Adrenal gland (tissue), 5 donors: Measurements from ENCODE around the gene IL36A.

ENCODE experiments used
- POLR2A ChIP-seq, 2 donors: fragments of 450-650 bp; IDR thresholded peaks; one replicate each; pipeline ENCODE4 v1.6.1; 2017; ENCODE audit warnings: antibody characterized with exemption in 2 of 2, mild to moderate bottlenecking in 2 of 2, moderate library complexity in 1 of 2
- TF ChIP-seq, protein P1 (sequence below), 6 experiments: fragments of 450-650 bp in 4 of 6; fragments of 200-600 bp in 2 of 6; sonication (generic) in 1 of 6; IDR thresholded peaks; 1 replicate in 5 of 6; 2 replicates in 1 of 6; pipeline versions ENCODE4 v1.5.1 to v1.8.0; 2016 to 2021; ENCODE audit warnings: antibody characterized with exemption in 6 of 6, mild to moderate bottlenecking in 2 of 6, moderate library complexity in 1 of 6
- donor health status: DM: no; HTN: no; CAD: no.

DNA sequence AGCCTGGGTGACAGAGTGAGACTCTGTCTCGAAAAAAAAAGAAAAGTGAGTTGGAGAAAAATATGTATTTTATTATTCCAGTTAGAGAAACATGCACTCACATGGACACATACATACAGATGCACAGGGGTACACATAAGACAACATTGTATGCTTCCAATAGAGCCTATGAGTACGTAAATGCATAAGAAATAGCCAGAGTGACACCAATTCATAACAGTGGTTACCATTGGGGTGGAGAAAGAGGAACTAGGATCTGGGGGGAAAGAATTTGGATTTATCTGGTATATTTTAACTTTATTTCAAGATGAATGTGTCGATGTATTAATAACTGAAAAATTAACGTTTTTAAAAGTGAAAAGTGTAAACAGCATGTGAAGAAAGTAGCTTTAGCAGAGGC is 16.1 kb downstream of the IL36A start:
- TF ChIP-seq, protein P1, sequence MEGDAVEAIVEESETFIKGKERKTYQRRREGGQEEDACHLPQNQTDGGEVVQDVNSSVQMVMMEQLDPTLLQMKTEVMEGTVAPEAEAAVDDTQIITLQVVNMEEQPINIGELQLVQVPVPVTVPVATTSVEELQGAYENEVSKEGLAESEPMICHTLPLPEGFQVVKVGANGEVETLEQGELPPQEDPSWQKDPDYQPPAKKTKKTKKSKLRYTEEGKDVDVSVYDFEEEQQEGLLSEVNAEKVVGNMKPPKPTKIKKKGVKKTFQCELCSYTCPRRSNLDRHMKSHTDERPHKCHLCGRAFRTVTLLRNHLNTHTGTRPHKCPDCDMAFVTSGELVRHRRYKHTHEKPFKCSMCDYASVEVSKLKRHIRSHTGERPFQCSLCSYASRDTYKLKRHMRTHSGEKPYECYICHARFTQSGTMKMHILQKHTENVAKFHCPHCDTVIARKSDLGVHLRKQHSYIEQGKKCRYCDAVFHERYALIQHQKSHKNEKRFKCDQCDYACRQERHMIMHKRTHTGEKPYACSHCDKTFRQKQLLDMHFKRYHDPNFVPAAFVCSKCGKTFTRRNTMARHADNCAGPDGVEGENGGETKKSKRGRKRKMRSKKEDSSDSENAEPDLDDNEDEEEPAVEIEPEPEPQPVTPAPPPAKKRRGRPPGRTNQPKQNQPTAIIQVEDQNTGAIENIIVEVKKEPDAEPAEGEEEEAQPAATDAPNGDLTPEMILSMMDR (IDR thresholded peaks at IDR 0.05): no peak
- no peak for TF ChIP-seq POLR2A (IDR thresholded peaks at IDR 0.05)
